NCI-H446 (cell line): Measurements from ENCODE around the gene USP19.

Experiments used
- DNase-seq, 2 experiments: peaks; one replicate each; lab custom pipeline; 2025; lab: John Stamatoyannopoulos, UW

Gene USP19

DNA sequence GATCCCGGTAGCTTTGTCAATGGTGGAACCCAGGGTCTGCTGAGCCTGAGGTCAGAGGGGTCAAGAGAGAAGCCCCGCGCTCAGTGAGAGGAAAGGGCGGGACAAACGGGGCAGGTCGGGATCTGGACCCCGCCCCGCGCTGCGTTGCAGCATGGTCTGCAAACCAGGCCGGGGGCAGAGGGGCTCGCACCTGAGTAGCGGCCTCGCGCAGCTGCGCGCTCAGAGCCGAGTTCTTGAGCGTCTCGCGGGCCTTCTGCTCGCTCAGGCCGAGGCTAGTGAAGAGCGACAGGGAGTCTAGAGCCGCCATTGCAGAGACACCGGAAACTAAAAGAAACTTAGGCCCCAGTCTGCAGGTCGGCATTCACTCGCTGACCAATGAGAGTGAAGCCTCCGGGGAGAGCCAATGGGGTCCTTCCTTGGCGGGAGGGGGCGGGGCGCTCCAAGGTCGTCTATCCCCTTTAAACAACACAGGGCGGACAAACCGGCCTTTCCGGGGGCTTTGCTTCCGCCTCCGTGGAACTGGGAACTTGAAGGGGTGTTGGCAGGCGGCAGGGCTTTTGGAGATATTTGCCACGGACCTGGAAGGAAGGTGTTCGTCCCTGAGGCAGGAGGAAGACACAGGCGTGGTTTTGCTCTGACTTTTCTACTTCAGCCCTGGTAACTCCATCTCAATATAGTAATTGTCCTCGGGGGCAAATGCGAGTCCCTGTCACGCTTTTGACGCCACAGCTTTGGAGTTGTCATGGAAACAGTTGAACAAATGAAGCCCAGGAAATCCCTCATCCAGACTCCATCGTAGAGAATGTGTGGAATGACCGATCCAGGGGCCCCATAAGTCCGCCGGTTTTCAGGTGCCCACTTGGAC, 16.0 kb downstream of the USP19 start, which contains the start of gene QARS1:
QARS1 (minus strand) TSS at position 331 of the 865 bp plus-strand sequence; CDS start at position 307, 24 bp downstream.
- DNase-seq = peak; percentile 46 to 81

DNA sequence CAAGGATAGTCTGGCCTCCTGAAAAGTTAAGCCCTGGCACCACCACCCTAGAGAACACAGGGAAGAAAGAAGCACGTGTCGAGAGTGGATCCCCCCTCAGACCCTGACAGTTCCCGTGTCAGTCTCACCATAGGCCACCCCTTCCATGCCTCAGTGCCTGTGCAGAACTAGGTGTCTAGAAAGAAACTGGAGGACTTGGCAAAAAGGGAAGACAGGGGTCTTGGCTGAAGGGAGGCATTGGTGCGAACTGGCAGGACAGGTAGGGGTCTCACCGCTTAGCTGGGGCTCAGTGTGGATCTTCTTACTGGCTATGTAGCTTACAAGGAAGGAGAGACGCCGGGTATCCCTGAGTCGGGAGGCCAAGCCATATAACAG, 16.6 kb downstream of the USP19 start:
- DNase-seq = no peak

DNA sequence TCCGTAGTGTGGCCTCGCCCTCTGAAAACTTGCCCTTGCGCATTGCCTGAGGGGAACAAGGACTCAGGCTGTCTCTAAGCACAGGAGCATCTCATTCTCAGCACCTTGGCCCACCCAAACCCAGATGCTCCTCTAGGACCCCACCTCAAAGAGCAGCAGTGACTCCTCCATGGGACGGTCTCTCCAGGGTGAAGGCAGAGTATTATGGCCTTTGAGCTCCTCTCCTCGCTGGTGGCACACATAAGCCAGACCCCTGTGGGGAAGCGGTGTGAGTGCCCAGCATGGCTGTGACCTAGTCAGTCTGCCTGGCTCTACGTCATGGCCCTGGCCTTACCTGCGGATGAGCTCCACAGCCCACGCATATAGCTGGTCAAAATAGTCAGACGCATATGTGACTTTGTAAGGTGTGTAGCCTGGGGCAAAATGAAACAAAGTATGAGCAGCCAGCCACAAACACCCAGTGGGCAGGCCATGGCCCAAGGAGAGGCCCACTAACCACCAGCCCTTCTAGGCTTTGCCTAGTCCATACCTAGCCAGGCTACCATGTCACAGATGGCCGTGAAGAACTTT, 20.5 kb downstream of the USP19 start:
- DNase-seq = no peak

DNA sequence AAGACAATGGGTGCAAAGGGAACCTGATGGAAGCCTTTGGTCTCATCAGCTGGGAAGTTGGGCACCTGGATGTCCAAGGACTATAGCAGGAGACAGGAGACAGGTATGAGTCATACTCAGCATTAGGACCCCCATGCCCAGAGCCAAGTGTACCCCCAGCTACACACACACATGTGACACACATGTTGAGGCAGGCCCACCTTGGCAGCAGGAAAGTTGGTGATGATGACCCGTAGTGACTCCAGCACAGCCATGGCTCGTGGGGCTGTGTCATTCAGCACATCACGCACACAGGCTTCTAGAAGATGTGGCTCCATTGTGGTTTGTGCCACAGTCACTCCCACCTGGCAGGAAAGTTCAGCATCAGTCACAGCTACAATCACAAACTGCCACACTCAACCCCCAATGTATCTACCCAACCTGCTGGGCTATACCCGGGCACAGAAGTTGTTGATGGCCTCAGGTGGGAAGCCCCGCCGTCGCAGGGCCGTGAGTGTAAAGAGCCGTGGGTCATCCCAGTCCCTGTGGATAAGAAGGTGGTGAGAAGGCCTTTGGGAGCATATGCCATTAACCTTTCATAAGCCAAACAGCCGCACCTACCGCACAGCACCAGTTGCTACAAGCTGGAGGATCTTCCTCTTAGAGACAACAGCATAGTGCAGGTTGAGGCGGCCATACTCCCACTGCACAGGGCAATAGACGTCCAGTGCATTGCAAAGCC, 21.6 kb downstream of the USP19 start:
- DNase-seq = no peak

DNA sequence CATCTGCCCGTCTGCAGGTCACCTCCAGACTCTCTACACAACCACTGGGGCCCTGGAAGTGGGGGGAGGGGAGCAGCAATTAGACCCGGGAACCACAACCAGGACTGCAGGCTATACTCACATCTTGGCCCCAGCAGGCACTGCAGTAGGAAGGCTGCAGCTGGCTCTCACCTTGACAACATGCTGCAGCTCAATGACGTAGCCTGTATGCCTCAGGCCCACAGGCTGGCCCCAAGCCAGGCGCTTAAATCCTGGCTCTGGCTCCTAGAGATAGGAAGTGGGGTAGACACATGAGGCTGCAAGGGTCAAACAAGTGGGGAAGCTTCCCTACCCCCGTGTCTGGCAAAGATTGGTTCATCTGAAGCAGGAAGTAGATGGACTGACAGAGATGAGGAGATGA, 22.2 kb downstream of the USP19 start:
- no peak for DNase-seq

DNA sequence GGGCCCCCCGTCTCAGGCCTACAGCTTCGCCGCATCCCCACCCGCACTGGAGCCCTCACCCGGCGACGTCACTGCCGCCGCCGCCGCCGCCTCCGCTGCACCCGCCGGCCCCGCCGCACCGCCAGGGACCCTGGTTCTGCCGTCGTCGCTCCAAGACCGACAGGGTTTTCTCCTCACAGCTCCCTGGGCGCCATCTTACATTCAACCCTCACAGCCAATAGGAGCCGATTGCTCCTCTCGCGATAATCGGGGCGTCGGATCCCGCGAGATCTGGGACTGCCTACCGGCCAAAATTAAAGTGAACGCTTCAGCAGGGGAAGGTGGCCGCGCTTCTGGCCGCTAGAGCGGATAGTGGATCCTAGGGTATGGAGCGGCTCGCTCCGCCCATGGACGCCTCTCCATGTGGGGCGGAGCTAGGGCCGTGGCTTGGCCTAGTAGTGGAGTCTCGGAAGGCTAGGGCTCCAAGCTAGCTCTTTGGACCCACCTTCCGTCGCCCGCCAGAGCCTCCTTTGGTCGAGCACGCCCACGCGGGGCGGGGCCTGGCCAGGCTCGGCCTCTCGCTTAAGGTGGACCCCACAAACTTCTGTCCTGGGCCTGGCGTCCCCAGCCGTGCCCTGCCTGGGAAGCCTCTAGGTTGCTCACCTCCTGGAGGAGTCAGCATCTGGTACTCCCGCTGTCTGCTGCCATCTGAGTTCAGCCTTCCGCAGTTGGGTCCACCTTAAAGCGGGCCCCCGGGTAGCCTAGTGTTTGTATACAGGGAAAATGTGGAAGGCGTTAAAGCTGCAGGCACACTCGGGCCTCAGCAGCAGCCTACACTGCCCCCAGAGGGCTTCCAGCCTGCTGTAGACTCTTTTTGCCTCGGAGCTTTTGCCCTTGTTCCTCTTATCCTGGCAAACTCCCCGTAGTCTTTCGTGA, 26.5 kb downstream of the USP19 start, which contains the start of gene QRICH1:
QRICH1 (minus strand) TSS at position 219 of the 915 bp plus-strand sequence. CDS start 17,054 bp downstream, outside the sequence.
- DNase-seq = peak; percentile 93 to 97

DNA sequence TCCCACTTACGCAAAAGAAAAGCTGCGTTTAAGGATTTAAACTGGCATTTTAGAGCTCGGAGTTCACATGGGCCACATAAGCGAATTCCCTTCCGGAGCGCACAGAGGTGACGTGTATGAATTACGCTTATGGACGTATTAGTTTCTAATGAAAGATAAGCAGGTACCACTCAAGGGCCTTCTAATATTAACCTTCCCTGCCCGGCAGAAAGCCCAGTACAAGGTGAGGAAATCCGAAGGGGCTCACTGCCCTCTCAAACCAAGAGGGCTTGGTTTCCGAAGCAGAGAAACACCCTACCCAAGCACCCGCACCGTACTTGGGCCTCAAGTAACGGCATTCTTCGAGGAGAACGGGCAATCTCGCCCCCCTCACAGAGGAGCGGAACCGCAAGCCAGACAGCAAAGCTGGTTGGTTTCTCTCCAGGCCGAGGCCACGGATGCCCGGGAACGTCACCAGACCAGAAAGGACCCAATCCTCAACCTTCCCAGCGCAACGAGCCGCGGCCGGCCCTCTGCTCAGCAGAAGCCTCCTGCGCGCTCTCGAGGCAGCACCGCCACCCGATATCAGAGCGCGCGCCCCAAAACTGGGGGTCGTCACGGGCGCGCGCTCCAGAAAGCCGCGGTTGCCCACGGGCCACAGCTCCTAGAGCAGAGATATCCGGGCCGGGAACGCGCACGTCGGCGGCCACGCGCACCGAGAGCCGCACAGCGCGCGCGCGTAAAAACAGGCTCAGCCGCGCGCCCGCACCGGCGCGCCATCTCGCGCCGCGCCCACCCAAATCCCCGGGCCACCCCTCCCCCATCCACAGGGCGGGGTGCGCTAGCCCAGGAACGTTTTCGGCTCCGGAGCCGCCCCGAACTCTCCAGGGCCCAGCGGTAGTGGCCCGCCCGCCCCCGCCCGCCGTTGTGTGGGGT, 27.4 kb downstream of the USP19 start:
- DNase-seq = peak; percentile 19 to 71

DNA sequence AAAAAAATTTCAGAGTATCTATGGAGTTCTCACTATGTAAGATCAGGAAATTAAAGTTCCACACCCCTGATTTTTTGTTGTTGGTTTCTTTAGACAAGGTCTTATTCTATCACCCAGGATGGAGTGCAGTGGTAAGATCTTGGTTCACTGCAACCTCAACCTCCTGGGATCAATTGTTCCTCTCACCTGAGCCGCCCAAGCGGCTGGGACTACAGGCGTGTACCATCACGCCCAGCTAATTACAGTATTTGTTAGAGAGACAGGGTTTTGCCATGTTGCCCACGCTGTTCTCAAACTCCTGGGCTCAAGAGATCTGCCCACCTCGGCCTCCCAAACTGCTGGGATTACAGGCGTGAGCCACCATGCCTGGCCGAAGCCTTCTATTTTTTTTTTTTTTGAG, 39.2 kb downstream of the USP19 start:
- DNase-seq = no peak

DNA sequence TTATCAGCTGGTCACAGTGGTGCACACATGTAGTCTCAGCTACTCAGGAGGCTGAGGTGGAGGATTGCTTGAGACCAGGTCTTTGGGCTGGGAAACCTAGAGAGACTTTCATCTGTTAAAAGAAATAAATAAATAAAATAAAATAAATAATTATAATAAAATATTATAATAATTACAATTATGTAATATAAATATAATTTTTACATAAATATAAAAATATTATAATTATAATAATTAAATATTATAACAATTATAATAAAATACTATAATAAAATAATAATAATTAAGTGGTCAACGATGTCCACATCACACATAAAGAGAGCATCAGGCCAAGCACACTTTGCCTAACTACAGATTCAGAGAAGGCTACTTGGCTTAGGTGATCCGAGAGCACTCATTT, 41.4 kb downstream of the USP19 start:
- no peak for DNase-seq

DNA sequence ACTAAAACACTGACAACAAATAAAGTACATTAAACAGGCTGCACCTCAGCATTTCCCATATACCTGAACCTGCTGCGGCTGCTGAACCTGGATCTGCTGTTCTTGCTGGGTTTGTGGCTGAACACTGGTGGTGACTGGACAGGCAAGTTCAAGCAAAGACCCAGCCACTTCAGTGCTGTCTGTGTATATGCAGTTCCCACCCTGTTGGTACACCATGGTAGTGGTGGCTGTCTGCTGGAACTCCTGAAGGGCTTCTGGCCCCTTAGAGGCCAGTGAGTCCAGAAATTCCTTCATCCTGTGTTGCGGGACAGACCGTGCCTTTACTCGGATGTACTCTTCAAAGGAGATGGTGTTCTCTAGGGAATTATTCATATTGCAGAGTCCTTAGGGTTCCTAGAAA, 44.0 kb downstream of the USP19 start:
- no peak for DNase-seq

DNA sequence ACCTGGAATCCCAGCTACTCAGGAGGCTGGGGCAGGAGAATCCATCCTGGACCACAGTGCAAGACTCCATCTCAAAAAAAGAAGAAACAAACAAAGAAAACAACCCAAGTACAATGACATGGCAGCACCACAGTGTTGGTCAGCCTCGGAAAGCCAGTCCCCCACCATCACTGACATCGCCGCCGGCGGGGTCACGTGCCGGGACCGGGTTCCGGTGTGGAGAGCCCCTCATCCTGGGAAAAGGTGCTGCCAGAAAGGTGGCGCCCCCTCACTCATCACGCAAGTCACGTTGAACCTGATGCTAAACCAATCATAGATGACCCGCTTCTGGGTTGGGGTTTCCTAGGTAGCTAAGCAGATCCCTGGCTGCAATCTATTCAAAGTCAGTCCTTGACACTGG, 44.5 kb downstream of the USP19 start:
- DNase-seq = no peak
